BLaER1 (cell line): ENCODE measurements around the gene TM4SF1.

Experiments
- H3K27ac ChIP-seq: shearing (Covaris generic); formaldehyde crosslinking; 2 replicates; pipeline ENCODE4 v1.8.1; 2022
- H3K27me3 ChIP-seq: shearing (Covaris generic); formaldehyde crosslinking; 2 replicates; pipeline ENCODE4 v1.8.1; 2022
- H3K36me3 ChIP-seq: shearing (Covaris generic); formaldehyde crosslinking; 2 replicates; pipeline ENCODE4 v1.8.1; 2022
- H3K4me1 ChIP-seq: shearing (Covaris generic); formaldehyde crosslinking; 2 replicates; pipeline ENCODE4 v1.8.1; 2022
- H3K4me2 ChIP-seq: shearing (Covaris generic); formaldehyde crosslinking; 2 replicates; pipeline ENCODE4 v1.8.1; 2022
- H3K4me3 ChIP-seq: shearing (Covaris generic); formaldehyde crosslinking; 2 replicates; pipeline ENCODE4 v1.8.1; 2022
- H3K9ac ChIP-seq: shearing (Covaris generic); formaldehyde crosslinking; 2 replicates; pipeline ENCODE4 v1.8.1; 2022
- H3K9me3 ChIP-seq: shearing (Covaris generic); formaldehyde crosslinking; 2 replicates; pipeline ENCODE4 v1.8.1; 2022
- H4K20me1 ChIP-seq: shearing (Covaris generic); formaldehyde crosslinking; 2 replicates; pipeline ENCODE4 v1.8.1; 2022
- Cebpa-rat ChIP-seq: shearing (Covaris generic); IDR thresholded peaks from 2 replicates; pipeline ENCODE4 v1.8.1; 2022

TM4SF1 gene

DNA sequence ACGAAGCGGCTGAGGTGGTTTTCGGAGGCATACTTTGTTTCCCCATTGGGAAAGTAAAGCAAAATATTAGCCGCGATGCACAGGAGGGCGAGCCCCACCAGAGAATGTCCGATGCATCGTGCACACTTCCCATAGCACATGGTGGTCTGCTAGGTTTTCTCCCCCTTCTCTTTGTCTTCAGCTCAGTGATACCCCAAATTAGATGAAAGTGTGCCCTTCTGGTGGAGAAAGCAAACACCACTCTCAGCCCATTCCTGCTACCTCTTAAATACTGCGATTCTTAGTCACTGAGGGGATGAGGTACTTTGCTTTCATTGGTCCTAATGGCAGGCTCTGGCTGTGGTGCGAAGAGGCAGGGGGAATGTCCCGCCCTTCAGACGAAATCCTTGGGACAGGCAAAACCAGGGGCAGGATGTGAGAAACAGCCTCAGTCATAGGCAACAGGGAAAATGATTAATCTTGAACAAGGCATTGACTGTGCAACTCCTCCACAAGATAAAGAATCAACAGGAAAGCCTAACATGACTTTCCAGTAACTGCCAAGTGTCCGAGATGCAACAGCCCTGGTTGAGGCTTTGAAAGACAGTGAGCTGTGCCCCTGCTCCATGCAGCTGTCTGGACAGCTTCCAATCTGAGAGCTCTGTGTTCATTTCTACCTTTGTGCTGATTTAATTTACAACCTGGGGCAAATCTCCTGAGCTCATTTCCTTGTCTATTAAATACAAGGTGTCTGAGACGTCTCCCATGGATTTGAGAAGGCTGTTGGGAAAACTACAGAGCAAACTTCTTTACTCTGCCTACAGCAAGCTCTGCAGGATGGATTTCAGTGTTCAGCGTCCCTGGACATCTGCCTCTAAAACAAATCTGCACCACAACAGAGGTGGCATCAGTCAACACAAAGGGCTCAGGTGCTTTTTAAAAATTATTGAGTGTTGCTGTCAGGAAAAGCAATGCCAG is at the start of gene TM4SF1:
TSS of gene TM4SF1 (minus strand) at position 242 of the 957 bp plus-strand sequence. CDS start at position 140, 102 bp downstream.
- H3K27me3 ChIP-seq: no peaks in the 10 kb centered on the region
- no peak within 1 kb of the TSS for H3K4me3 ChIP-seq

GRCh38 chr3:149426325-149426724 is 48.9 kb upstream of the TM4SF1 start:
- H3K9me3 ChIP-seq: no peaks in the 10 kb centered on the region
- H3K36me3 ChIP-seq: no peaks in the 10 kb centered on the region
- no peak overlapping the region for H3K4me2 ChIP-seq
- H3K9ac ChIP-seq: no peak overlapping the region
- H3K4me1 ChIP-seq: no peaks in the 10 kb centered on the region
- no peak overlapping the region for H3K27ac ChIP-seq
- no peak for TF ChIP-seq Cebpa-rat
- H4K20me1 ChIP-seq: no peaks in the 10 kb centered on the region
- H3K4me3 ChIP-seq: no peak overlapping the region
- no peaks in the 10 kb centered on the region for H3K27me3 ChIP-seq

More for the DNA sequence above, at the start of gene TM4SF1:
- H4K20me1 ChIP-seq: no peaks in the 10 kb centered on the region
- no peak for TF ChIP-seq Cebpa-rat
- no peaks in the 10 kb centered on the region for H3K36me3 ChIP-seq
- H3K9ac ChIP-seq: 0 out of 2 replicates have a peak within 1 kb of the TSS, but pooled peaks have one; percentile 7
- H3K9me3 ChIP-seq: peaks cover 12% of the 10 kb centered on the region; the same call in 1 of the 2 replicates
- peaks cover 14% of the 10 kb centered on the region for H3K4me1 ChIP-seq
- 0 out of 2 replicates have a peak within 1 kb of the TSS, but pooled peaks have one; percentile 28 for H3K27ac ChIP-seq
- H3K4me2 ChIP-seq: peak within 1 kb of the TSS; percentile 16; the same call in 1 of the 2 replicates

DNA sequence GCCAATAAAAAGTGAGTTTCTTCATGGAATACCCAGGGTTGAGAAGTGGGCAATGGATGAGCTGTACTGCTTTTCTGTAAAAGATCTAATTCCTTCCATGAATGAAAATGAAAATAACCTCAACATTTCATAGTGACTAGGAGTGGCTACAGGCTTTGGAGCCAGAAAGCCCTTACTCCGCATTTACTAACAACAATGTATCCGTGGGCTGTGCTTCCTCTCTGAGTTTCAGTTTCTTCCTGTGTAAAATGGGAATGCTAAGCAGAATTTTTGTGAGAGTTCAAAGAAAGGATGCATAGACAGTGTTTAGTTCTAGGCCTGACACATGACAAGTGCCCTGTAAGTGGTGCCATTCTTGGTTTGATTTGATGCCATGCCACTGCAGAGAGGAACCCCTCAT is 47.5 kb upstream of the TM4SF1 start:
- no peak for TF ChIP-seq Cebpa-rat
- Histone ChIP-seq H3K27me3 (no peaks in the 10 kb centered on the region), H3K4me2 (no peak overlapping the region), H3K27ac (no peak overlapping the region), H3K36me3 (no peaks in the 10 kb centered on the region), H3K4me1 (no peaks in the 10 kb centered on the region), H3K4me3 (no peak overlapping the region), H3K9me3 (no peaks in the 10 kb centered on the region), H4K20me1 (no peaks in the 10 kb centered on the region), H3K9ac (no peak overlapping the region)

GRCh38 chr3:149421764-149422163 is 44.3 kb upstream of the TM4SF1 start:
- Histone ChIP-seq H3K4me1 (no peaks in the 10 kb centered on the region), H3K9me3 (no peaks in the 10 kb centered on the region), H3K4me3 (no peak overlapping the region), H4K20me1 (no peaks in the 10 kb centered on the region), H3K4me2 (no peak overlapping the region), H3K27ac (no peak overlapping the region), H3K36me3 (no peaks in the 10 kb centered on the region), H3K9ac (no peak overlapping the region), H3K27me3 (no peaks in the 10 kb centered on the region)
- no peak for TF ChIP-seq Cebpa-rat

- no peak overlapping the region for H3K9ac ChIP-seq
- no peaks in the 10 kb centered on the region for H3K36me3 ChIP-seq
- H3K27ac ChIP-seq: no peak overlapping the region
- no peak overlapping the region for H3K4me2 ChIP-seq
- H3K4me3 ChIP-seq: no peak overlapping the region
- TF ChIP-seq Cebpa-rat: no peak
- H3K9me3 ChIP-seq: no peaks in the 10 kb centered on the region
- no peaks in the 10 kb centered on the region for H3K27me3 ChIP-seq
- H3K4me1 ChIP-seq: no peaks in the 10 kb centered on the region
- H4K20me1 ChIP-seq: no peaks in the 10 kb centered on the region
These were observed 42.4 kb upstream of the TM4SF1 start for GRCh38 chr3:149419816-149420215.

DNA sequence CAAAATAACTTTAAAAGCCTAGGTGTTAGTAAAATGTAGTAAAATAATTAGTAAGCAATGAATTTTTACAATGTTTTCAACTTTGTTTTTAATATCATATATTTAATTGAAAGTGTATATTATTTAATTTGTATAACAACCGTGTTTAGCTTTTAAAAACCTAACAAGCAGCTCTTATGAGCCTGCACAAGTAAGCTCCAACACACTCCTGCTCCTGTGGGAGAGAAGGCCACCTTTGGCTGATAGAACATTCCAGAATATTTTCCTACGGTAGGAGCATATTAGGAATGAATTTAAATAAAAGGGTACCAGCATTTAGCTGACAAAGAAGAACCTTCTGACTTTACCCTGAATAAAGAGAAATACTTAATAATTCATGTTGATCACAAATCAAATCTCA is 40.3 kb upstream of the TM4SF1 start:
- Histone ChIP-seq H3K4me2 (no peak overlapping the region), H3K4me1 (no peaks in the 10 kb centered on the region), H3K36me3 (no peaks in the 10 kb centered on the region)

DNA sequence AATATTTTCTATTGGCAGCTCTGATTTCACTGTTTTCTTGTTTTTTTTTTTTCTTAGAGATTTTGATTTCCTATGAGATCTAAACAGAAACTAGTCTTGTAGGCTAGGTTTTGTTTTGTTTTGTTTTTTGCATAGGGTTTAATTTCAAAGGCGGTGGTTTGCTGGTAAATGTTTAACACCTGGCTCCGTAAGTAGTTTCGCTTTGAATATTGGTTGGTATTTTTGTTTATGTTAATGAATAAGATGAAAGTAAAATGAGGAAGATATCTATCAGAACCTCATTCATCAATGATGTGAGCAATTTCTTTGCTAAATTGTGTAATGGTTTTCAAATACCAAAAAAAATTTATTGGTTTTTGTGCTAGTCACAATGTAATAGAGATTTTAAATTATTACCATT is 39.7 kb upstream of the TM4SF1 start:
- H3K4me2 ChIP-seq: no peak overlapping the region
- no peaks in the 10 kb centered on the region for H3K36me3 ChIP-seq
- H3K9me3 ChIP-seq: no peaks in the 10 kb centered on the region
- no peaks in the 10 kb centered on the region for H3K4me1 ChIP-seq
- no peak overlapping the region for H3K4me3 ChIP-seq
- H3K27ac ChIP-seq: no peak overlapping the region
- H4K20me1 ChIP-seq: no peaks in the 10 kb centered on the region
- H3K27me3 ChIP-seq: no peaks in the 10 kb centered on the region
- no peak overlapping the region for H3K9ac ChIP-seq
- no peak for TF ChIP-seq Cebpa-rat

More for the DNA sequence above, 40.3 kb upstream of the TM4SF1 start:
- Histone ChIP-seq H3K9ac (no peak overlapping the region), H3K27me3 (no peaks in the 10 kb centered on the region), H3K9me3 (no peaks in the 10 kb centered on the region), H3K27ac (no peak overlapping the region), H4K20me1 (no peaks in the 10 kb centered on the region), H3K4me3 (no peak overlapping the region)
- TF ChIP-seq Cebpa-rat: no peak

GRCh38 chr3:149415484-149415883 is 38.0 kb upstream of the TM4SF1 start:
- H3K36me3 ChIP-seq: no peaks in the 10 kb centered on the region
- no peak for TF ChIP-seq Cebpa-rat
- no peak overlapping the region for H3K9ac ChIP-seq
- H3K27me3 ChIP-seq: no peaks in the 10 kb centered on the region
- no peaks in the 10 kb centered on the region for H3K9me3 ChIP-seq
- no peak overlapping the region for H3K4me3 ChIP-seq
- H3K27ac ChIP-seq: no peak overlapping the region
- no peaks in the 10 kb centered on the region for H3K4me1 ChIP-seq
- no peaks in the 10 kb centered on the region for H4K20me1 ChIP-seq
- no peak overlapping the region for H3K4me2 ChIP-seq

DNA sequence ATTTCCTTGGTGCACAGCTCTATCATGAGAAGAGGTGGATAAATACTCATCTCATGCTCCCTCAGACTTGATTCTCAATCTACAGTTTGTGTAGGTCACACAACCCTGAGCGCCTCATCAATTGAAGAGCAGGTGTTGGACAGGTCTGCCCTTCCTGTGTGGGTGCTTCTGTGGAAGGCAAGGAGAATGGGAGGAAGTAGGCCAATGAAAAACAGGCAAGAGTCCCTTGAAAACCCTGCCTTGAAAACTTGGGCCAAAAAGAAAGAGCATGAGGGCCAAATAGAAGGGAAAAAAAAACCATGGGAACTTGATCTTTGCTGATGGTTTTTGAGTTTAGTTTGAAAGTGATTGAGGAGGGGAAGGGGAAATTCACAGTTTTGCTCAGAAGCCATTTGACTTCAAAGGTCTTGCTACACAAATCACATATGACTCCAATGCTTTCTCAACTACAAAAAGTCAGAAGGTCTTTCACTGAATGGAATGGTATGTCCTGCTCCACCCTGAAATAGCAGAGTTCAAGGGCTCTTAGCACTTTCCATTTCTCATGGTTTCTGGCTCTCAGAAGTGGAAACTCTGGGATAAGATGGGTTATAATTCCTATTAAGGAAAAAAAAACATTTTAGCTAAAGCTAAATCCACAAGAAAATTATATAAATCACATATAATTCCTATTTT is 37.2 kb upstream of the TM4SF1 start:
- Histone ChIP-seq H3K9me3 (no peaks in the 10 kb centered on the region), H3K4me2 (no peak overlapping the region), H3K27ac (no peak overlapping the region), H3K4me1 (no peaks in the 10 kb centered on the region), H3K36me3 (no peaks in the 10 kb centered on the region), H3K9ac (no peak overlapping the region), H3K4me3 (no peak overlapping the region), H4K20me1 (no peaks in the 10 kb centered on the region), H3K27me3 (no peaks in the 10 kb centered on the region)
- TF ChIP-seq Cebpa-rat: no peak

GRCh38 chr3:149411583-149411982 is 34.1 kb upstream of the TM4SF1 start:
- Histone ChIP-seq H3K27me3 (no peaks in the 10 kb centered on the region), H3K9ac (no peak overlapping the region), H3K4me2 (no peak overlapping the region), H4K20me1 (no peaks in the 10 kb centered on the region), H3K9me3 (no peaks in the 10 kb centered on the region), H3K4me3 (no peak overlapping the region), H3K27ac (no peak overlapping the region), H3K36me3 (no peaks in the 10 kb centered on the region), H3K4me1 (no peaks in the 10 kb centered on the region)
- TF ChIP-seq Cebpa-rat: no peak
